ENCODE measurements around the gene SLC8B1. TPM values are rescaled to one million over a fixed set of nuclear protein-coding genes. Genes with fewer than 3 reads are reported as not detected.

Gene SLC8B1
- total RNA-seq, 1 experiment from 2014 or later: 13.0 TPM

DNA sequence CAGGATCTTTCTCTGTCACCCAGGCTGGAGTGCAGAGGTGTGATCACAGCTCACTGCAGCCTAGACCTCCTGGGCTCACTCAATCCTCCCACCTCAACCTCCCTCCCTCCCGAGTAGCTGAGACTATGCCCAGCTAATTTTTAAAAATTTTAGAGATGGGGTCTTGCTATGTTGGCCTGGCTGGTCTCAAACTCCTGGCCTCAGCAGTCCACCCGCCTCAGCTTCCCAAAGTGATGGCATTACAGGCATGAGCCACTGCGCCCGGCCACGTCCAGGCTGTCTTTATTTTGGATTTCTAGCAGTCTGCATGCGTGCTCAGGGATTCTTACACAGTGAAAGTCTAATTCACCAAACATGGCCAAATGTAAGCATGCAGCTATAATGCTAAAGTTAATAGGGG is 17.8 kb downstream of the SLC8B1 start:
- intact Hi-C loops (cut with micrococcal nuclease; ENCODE audit: unreplicated experiment): no loop called here
- Histone ChIP-seq H3K36me3 (ENCODE audit: control insufficient read depth, insufficient read depth, low read length) (peaks cover 3% of the 10 kb centered on the region), H3K4me1 (no peaks in the 10 kb centered on the region), H3K4me3 (ENCODE audit: low read depth, low read length) (no peak overlapping the region), H3K27me3 (replicated peaks; ENCODE audit: control insufficient read depth, insufficient read depth, low read length) (no peaks in the 10 kb centered on the region), H3K9me3 (no peaks in the 10 kb centered on the region)
- Mint-ChIP-seq H3K27ac (ENCODE audit: unreplicated experiment) (no peak overlapping the region), H3K27me3 (ENCODE audit: insufficient read depth, unreplicated experiment) (no peaks in the 10 kb centered on the region), H3K4me1 (ENCODE audit: low read depth, unreplicated experiment) (no peaks in the 10 kb centered on the region), H3K9me3 (ENCODE audit: unreplicated experiment) (no peaks in the 10 kb centered on the region), H3K36me3 (ENCODE audit: insufficient read depth, unreplicated experiment) (no peaks in the 10 kb centered on the region), H3K4me3 (ENCODE audit: unreplicated experiment) (no peak overlapping the region)
- BruUV-seq (replicated peaks): no TSS peak
- CTCF ChIA-PET: no interaction called here
- POLR2A ChIA-PET: no interaction called here
- DNase-seq: no peak
- TF ChIP-seq, protein P1, sequence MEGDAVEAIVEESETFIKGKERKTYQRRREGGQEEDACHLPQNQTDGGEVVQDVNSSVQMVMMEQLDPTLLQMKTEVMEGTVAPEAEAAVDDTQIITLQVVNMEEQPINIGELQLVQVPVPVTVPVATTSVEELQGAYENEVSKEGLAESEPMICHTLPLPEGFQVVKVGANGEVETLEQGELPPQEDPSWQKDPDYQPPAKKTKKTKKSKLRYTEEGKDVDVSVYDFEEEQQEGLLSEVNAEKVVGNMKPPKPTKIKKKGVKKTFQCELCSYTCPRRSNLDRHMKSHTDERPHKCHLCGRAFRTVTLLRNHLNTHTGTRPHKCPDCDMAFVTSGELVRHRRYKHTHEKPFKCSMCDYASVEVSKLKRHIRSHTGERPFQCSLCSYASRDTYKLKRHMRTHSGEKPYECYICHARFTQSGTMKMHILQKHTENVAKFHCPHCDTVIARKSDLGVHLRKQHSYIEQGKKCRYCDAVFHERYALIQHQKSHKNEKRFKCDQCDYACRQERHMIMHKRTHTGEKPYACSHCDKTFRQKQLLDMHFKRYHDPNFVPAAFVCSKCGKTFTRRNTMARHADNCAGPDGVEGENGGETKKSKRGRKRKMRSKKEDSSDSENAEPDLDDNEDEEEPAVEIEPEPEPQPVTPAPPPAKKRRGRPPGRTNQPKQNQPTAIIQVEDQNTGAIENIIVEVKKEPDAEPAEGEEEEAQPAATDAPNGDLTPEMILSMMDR (IDR thresholded peaks at IDR 0.05; ENCODE audit: insufficient read depth in 1 of 2, low read depth in 1 of 2, low read length in 1 of 2, severe bottlenecking in 1 of 2, unreplicated experiment in 1 of 2): no peak

GRCh38 chr12:113316155-113316554 is 18.8 kb downstream of the SLC8B1 start:
- TF ChIP-seq, protein P1 (IDR thresholded peaks at IDR 0.05; ENCODE audit: insufficient read depth in 1 of 2, low read depth in 1 of 2, low read length in 1 of 2, severe bottlenecking in 1 of 2, unreplicated experiment in 1 of 2): no peak
- Histone ChIP-seq H3K4me1 (no peaks in the 10 kb centered on the region), H3K36me3 (ENCODE audit: control insufficient read depth, insufficient read depth, low read length) (peaks cover 3% of the 10 kb centered on the region), H3K4me3 (ENCODE audit: low read depth, low read length) (no peak overlapping the region), H3K9me3 (no peaks in the 10 kb centered on the region), H3K27me3 (replicated peaks; ENCODE audit: control insufficient read depth, insufficient read depth, low read length) (no peaks in the 10 kb centered on the region)
- ChIA-PET POLR2A (no interaction called here), CTCF (interaction anchor here (0.7 kb wide), 1 partner anchor 122 kb away, joined by 3 read pairs; no protein-coding TSS in a partner anchor)
- H3K27ac Mint-ChIP-seq (ENCODE audit: unreplicated experiment): no peak overlapping the region
- no peaks in the 10 kb centered on the region for H3K4me1 Mint-ChIP-seq (ENCODE audit: low read depth, unreplicated experiment)
- H3K27me3 Mint-ChIP-seq (ENCODE audit: insufficient read depth, unreplicated experiment): no peaks in the 10 kb centered on the region
- no peaks in the 10 kb centered on the region for H3K36me3 Mint-ChIP-seq (ENCODE audit: insufficient read depth, unreplicated experiment)
- no peak overlapping the region for H3K4me3 Mint-ChIP-seq (ENCODE audit: unreplicated experiment)
- no peak for DNase-seq
- H3K9me3 Mint-ChIP-seq (ENCODE audit: unreplicated experiment): no peaks in the 10 kb centered on the region
- BruUV-seq (replicated peaks): no TSS peak
- intact Hi-C loops (cut with micrococcal nuclease; ENCODE audit: unreplicated experiment): no loop called here

DNA sequence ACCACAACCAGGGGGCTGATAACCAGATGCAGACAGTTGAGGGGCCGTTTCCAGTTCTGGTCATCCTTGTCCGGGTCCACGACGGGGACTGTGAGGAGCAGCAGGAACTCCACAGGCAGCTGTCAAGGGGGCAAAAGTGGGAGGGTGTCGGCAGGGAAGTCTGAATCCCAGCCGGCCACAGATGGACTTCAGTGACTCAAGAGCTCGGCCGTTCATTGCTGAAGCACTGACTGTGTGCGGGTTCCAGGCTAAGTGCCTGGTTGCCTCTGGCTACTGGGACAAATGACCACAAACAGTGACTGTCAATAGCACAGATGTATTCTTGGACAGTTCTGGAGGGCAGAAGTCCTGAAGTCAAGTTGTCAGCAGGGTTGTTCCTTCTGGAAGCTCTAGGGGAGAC is 19.6 kb downstream of the SLC8B1 start:
- Histone ChIP-seq H3K4me1 (no peaks in the 10 kb centered on the region), H3K36me3 (ENCODE audit: control insufficient read depth, insufficient read depth, low read length) (peaks cover 3% of the 10 kb centered on the region), H3K4me3 (ENCODE audit: low read depth, low read length) (no peak overlapping the region), H3K27me3 (replicated peaks; ENCODE audit: control insufficient read depth, insufficient read depth, low read length) (no peaks in the 10 kb centered on the region), H3K9me3 (no peaks in the 10 kb centered on the region)
- no peaks in the 10 kb centered on the region for H3K27me3 Mint-ChIP-seq (ENCODE audit: insufficient read depth, unreplicated experiment)
- no peak for DNase-seq
- no peak overlapping the region for H3K4me3 Mint-ChIP-seq (ENCODE audit: unreplicated experiment)
- H3K36me3 Mint-ChIP-seq (ENCODE audit: insufficient read depth, unreplicated experiment): no peaks in the 10 kb centered on the region
- H3K9me3 Mint-ChIP-seq (ENCODE audit: unreplicated experiment): no peaks in the 10 kb centered on the region
- no peaks in the 10 kb centered on the region for H3K4me1 Mint-ChIP-seq (ENCODE audit: low read depth, unreplicated experiment)
- no peak overlapping the region for H3K27ac Mint-ChIP-seq (ENCODE audit: unreplicated experiment)
- CTCF ChIA-PET: no interaction called here
- no TSS peak for BruUV-seq (replicated peaks)
- POLR2A ChIA-PET: no interaction called here
- TF ChIP-seq, protein P1 (IDR thresholded peaks at IDR 0.05; ENCODE audit: insufficient read depth in 1 of 2, low read depth in 1 of 2, low read length in 1 of 2, severe bottlenecking in 1 of 2, unreplicated experiment in 1 of 2): no peak
- intact Hi-C loops (cut with micrococcal nuclease; ENCODE audit: unreplicated experiment): no loop called here
